ENCODE measurements around the gene PRAME.

Gene PRAME

GRCh38 chr22:22548317-22548716 is 10.7 kb downstream of the PRAME start:
- no peak for TF ChIP-seq PRDM4 (tag by site-specific recombination; IDR thresholded peaks at IDR 0.05)
- no peak for TF ChIP-seq ZNF704 (tag by site-specific recombination; IDR thresholded peaks at IDR 0.05)
- no peak for TF ChIP-seq ZNF670 (tag by site-specific recombination; IDR thresholded peaks at IDR 0.05; ENCODE audit: low read depth)
- no peak for TF ChIP-seq SP7 (tag by site-specific recombination; IDR thresholded peaks at IDR 0.05)
- TF ChIP-seq HOXA7 (CRISPR knock-in tag; IDR thresholded peaks at IDR 0.05; ENCODE audit: borderline replicate concordance) = no peak
- no peak for TF ChIP-seq ZSCAN23 (tag by site-specific recombination; IDR thresholded peaks at IDR 0.05)
- no peak for TF ChIP-seq WT1 (tag by site-specific recombination; IDR thresholded peaks at IDR 0.05)
- no peak for TF ChIP-seq ZNF169 (tag by site-specific recombination; IDR thresholded peaks at IDR 0.05)
- no peak for TF ChIP-seq ZNF791 (tag by site-specific recombination; IDR thresholded peaks at IDR 0.05)
- no peak for TF ChIP-seq ZNF514 (tag by site-specific recombination; IDR thresholded peaks at IDR 0.05)
- no peak for TF ChIP-seq ZNF302 (tag by site-specific recombination; IDR thresholded peaks at IDR 0.05; ENCODE audit: low read depth)
- TF ChIP-seq ZBTB48 (tag by site-specific recombination; IDR thresholded peaks at IDR 0.05) = no peak
- no peak for TF ChIP-seq ZNF335 (tag by site-specific recombination; conservative IDR thresholded peaks at IDR 0.05)
- Histone ChIP-seq H3K9me3 (ENCODE audit: control insufficient read depth, insufficient read depth, low read depth, low read length) (no peaks in the 10 kb centered on the region), H3K4me3 (ENCODE audit: low read depth, low read length) (no peak overlapping the region), H3K4me1 (ENCODE audit: control insufficient read depth, insufficient read depth, low read length) (no peaks in the 10 kb centered on the region), H3K27ac (ENCODE audit: extremely low read depth, low read depth, low read length) (no peak overlapping the region), H3K36me3 (ENCODE audit: control insufficient read depth in 2 of 2, insufficient read depth in 1 of 2, low read length in 2 of 2) (peaks cover 0 to 31% of the 10 kb centered on the region in 2 experiments; a peak in 1 of 3 replicates)
- POLR2A ChIA-PET = no interaction called here
- CTCF ChIA-PET = interaction anchor here (0.6 to 2.5 kb wide), 2 partner anchors 11 to 69 kb away, joined by 6 to 14 read pairs; partner anchors contain the start of gene PRAME

- Histone ChIP-seq H3K4me1 (ENCODE audit: control insufficient read depth, insufficient read depth, low read length) (no peaks in the 10 kb centered on the region), H3K36me3 (ENCODE audit: control insufficient read depth in 2 of 2, insufficient read depth in 1 of 2, low read length in 2 of 2) (peaks cover 0 to 31% of the 10 kb centered on the region in 2 experiments; a peak in 1 of 3 replicates), H3K27ac (ENCODE audit: extremely low read depth, low read depth, low read length) (no peak overlapping the region), H3K4me3 (ENCODE audit: low read depth, low read length) (no peak overlapping the region), H3K9me3 (ENCODE audit: control insufficient read depth, insufficient read depth, low read depth, low read length) (no peaks in the 10 kb centered on the region)
- ChIA-PET CTCF (interaction anchor here (0.6 to 2.5 kb wide), 3 partner anchors 11 to 212 kb away, joined by 3 to 14 read pairs (median 6); partner anchors contain the start of gene PRAME), POLR2A (no interaction called here)
- no peak for TF ChIP-seq ZNF629 (tag by site-specific recombination; IDR thresholded peaks at IDR 0.05)
- TF ChIP-seq ZNF169 (tag by site-specific recombination; IDR thresholded peaks at IDR 0.05) = no peak
- TF ChIP-seq ZNF138 (tag by site-specific recombination; IDR thresholded peaks at IDR 0.05; ENCODE audit: borderline replicate concordance) = no peak
- no peak for TF ChIP-seq ZSCAN23 (tag by site-specific recombination; IDR thresholded peaks at IDR 0.05)
- TF ChIP-seq ZNF488 (tag by site-specific recombination; IDR thresholded peaks at IDR 0.05) = no peak
- no peak for TF ChIP-seq ZBTB8A (tag by site-specific recombination; IDR thresholded peaks at IDR 0.05)
- TF ChIP-seq ZNF558 (tag by site-specific recombination; IDR thresholded peaks at IDR 0.05) = no peak
- TF ChIP-seq PATZ1 (tag by site-specific recombination; IDR thresholded peaks at IDR 0.05) = no peak
These were observed 11.3 kb downstream of the PRAME start for GRCh38 chr22:22547692-22548300.
